ENCODE data around the gene IL3. TPM values are rescaled to one million over a fixed set of nuclear protein-coding genes. Genes with fewer than 3 reads are reported as not detected.

Gene IL3
- total RNA-seq, 1 donor from 2014 or later: not detected

DNA sequence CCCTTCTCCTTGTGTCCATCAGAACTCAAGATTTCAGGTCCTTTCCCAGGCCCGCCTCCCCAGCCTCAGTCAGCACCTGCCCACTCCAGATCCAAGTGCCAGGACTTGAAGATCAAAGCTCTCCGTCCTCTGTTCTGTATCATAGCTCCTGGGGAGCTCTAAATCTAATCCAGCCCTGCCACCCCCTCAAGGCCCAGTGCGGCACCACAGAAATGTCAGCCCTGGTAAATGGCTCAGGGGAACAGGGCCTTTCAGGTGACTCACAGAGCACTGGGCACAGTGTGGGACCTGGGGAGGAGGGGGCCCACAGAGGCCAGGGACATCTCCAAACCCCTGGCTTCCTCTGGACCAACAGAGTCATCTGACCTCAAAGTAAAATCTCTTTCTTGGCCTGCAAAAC, 19.2 kb downstream of the IL3 start:
- no peaks in the 10 kb centered on the region for H3K4me1 Mint-ChIP-seq
- intact Hi-C loops (cut with micrococcal nuclease): no loop called here
- POLR2A ChIA-PET: no interaction called here

DNA sequence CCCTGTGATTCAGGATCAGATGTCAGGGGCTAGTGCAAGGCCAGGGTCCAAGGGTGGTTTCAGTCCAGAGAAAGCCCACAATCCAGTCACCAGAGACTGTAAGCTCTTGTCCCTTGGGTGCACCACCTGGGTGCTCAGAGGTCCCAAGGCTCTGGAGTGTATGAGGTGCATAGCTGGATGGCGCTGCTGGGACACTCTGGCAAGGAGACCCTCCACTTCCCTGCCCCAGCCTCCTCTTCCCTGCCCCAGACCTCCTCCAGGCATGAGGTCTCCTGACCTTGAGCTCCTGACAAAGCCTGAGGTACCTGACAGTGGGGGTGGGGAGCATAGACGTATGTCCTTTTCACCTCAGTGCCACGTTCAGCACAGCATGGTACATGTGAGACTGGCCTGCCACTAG, 20.1 kb downstream of the IL3 start:
- no peak for ATAC-seq (ENCODE audit: low read depth)
- Mint-ChIP-seq H3K27ac (no peak overlapping the region), H3K4me1 (no peaks in the 10 kb centered on the region), H3K9me3 (no peaks in the 10 kb centered on the region), H3K36me3 (ENCODE audit: low read depth) (no peaks in the 10 kb centered on the region), H3K27me3 (no peaks in the 10 kb centered on the region), H3K4me3 (no peak overlapping the region)
- TF ChIP-seq, protein P1, sequence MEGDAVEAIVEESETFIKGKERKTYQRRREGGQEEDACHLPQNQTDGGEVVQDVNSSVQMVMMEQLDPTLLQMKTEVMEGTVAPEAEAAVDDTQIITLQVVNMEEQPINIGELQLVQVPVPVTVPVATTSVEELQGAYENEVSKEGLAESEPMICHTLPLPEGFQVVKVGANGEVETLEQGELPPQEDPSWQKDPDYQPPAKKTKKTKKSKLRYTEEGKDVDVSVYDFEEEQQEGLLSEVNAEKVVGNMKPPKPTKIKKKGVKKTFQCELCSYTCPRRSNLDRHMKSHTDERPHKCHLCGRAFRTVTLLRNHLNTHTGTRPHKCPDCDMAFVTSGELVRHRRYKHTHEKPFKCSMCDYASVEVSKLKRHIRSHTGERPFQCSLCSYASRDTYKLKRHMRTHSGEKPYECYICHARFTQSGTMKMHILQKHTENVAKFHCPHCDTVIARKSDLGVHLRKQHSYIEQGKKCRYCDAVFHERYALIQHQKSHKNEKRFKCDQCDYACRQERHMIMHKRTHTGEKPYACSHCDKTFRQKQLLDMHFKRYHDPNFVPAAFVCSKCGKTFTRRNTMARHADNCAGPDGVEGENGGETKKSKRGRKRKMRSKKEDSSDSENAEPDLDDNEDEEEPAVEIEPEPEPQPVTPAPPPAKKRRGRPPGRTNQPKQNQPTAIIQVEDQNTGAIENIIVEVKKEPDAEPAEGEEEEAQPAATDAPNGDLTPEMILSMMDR (IDR thresholded peaks at IDR 0.05): no peak
- no peak for DNase-seq
- ChIA-PET CTCF (no interaction called here), POLR2A (no interaction called here)
- intact Hi-C loops (cut with micrococcal nuclease): no loop called here

More for the DNA sequence above, 19.2 kb downstream of the IL3 start:
- TF ChIP-seq, protein P1 (IDR thresholded peaks at IDR 0.05): no peak
- ATAC-seq (ENCODE audit: low read depth) (no peak), DNase-seq (no peak)
- Mint-ChIP-seq H3K9me3 (no peaks in the 10 kb centered on the region), H3K27ac (no peak overlapping the region), H3K27me3 (no peaks in the 10 kb centered on the region), H3K4me3 (no peak overlapping the region), H3K36me3 (ENCODE audit: low read depth) (no peaks in the 10 kb centered on the region)
- CTCF ChIA-PET: no interaction called here

DNA sequence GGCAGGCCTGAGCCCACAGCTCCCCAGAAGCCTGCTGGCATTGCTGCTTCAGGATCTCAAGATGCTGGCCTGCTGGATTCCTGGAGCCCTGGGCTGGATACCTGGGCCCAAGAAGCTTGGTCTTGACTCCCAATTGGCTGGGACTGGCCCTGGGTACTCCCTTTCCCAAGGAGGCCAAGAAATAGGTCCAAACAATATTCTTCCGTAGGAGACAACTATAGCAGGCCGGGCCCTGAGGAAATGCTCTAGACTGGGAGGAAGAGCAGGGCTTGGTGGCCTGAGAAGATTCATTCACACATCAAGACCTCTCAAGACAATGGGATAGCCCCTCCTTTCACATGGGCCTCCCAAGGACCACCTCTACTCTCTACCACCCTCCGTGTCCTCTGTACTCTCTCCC, 21.0 kb downstream of the IL3 start:
- DNase-seq (no peak), ATAC-seq (ENCODE audit: low read depth) (no peak)
- Mint-ChIP-seq H3K9me3 (no peaks in the 10 kb centered on the region), H3K27me3 (no peaks in the 10 kb centered on the region), H3K4me1 (no peaks in the 10 kb centered on the region), H3K27ac (no peak overlapping the region), H3K4me3 (no peak overlapping the region), H3K36me3 (ENCODE audit: low read depth) (no peaks in the 10 kb centered on the region)
- POLR2A ChIA-PET: no interaction called here
- intact Hi-C loops (cut with micrococcal nuclease): no loop called here
- CTCF ChIA-PET: no interaction called here
- TF ChIP-seq, protein P1 (IDR thresholded peaks at IDR 0.05): no peak

DNA sequence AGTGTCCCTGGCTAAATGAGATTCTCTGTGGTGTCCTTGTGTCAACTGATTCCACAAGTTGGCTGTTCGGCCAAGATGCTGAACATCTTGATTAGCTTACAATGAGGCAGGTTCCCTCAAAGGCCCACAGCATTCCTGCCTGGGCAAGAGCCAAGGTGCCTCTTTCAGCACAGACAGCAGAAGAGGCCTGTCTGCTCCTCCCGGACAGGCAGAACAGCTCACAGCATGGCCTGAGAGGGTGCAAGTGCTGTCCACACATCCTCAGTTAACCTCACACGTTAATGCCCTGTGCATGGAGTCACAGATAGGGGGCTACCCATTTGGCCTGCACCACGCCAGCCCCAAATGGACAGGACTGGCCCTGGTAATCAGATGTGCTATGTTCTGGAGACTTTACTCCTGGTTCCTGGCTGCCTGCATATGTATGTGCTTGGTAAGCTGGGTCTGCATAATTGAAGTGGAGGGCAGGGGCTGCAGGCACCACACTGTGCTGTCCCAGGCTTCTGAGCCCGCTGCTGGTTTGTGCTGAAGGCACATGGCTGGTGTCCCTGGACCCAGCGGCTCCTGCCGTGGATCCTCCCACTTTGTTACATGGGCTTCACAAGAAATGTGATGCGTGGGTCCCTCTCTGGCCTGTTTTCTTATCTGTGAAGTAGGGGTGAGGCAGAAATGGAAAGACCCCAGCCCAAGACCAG, 22.0 kb downstream of the IL3 start:
- DNase-seq (no peak), ATAC-seq (ENCODE audit: low read depth) (no peak)
- H3K27me3 Mint-ChIP-seq: no peaks in the 10 kb centered on the region
- H3K9me3 Mint-ChIP-seq: no peaks in the 10 kb centered on the region
- intact Hi-C loops (cut with micrococcal nuclease): loop anchor here (1.0 kb wide), 1 partner anchor 11 kb away; no protein-coding TSS in a partner anchor
- H3K36me3 Mint-ChIP-seq (ENCODE audit: low read depth): no peaks in the 10 kb centered on the region
- TF ChIP-seq, protein P1 (IDR thresholded peaks at IDR 0.05): no peak
- ChIA-PET CTCF (no interaction called here), POLR2A (no interaction called here)
- H3K4me3 Mint-ChIP-seq: no peak overlapping the region
- H3K4me1 Mint-ChIP-seq: no peaks in the 10 kb centered on the region
- H3K27ac Mint-ChIP-seq: no peak overlapping the region

DNA sequence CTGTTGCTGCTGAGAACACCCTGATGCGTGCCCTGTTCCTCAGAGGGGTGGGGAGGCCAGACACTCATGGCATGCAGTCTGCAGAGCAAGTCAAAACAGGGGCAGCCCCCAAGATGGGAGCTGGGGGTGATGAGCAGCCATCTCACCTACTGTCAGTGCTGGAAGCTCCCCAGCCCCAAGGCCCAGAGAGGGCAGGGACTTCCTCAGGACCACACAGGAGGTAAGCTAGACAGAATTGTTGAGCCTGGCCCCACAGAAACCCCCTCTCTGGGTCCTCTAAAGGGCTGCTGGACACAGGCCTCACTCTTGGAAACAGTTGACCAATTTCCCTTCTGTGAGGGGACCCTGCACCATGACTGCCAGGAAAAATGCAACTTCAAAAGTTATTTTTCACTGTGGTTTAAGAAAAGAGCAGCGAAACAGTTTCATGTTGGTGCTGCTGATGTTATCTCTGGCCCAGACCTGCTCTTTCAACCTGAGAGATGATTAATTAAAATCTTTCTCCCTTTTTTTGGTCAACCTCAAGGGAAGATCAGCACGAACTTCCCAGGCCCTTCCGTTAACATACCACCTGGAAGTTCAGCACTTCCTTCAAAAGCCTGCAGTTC, 22.7 kb downstream of the IL3 start:
- TF ChIP-seq, protein P1 (IDR thresholded peaks at IDR 0.05): no peak
- Mint-ChIP-seq H3K27me3 (no peaks in the 10 kb centered on the region), H3K9me3 (no peaks in the 10 kb centered on the region), H3K4me3 (no peak overlapping the region), H3K36me3 (ENCODE audit: low read depth) (no peaks in the 10 kb centered on the region), H3K4me1 (no peaks in the 10 kb centered on the region), H3K27ac (no peak overlapping the region)
- intact Hi-C loops (cut with micrococcal nuclease): loop anchor here (1.0 kb wide), 1 partner anchor 10 kb away; no protein-coding TSS in a partner anchor
- ATAC-seq (ENCODE audit: low read depth): no peak
- ChIA-PET POLR2A (interaction anchor here (0.7 kb wide), 1 partner anchor 174 kb away, joined by 3 read pairs; no protein-coding TSS in a partner anchor), CTCF (no interaction called here)
- DNase-seq: no peak

Data from activated B cell treated with CpG ODN at 0.5 μM for 24 hours (primary cell).